PC-3 (cell line): ENCODE measurements around the gene LAMTOR3. TPM values are rescaled to one million over a fixed set of nuclear protein-coding genes. Genes with fewer than 3 reads are reported as not detected.

Source experiments
- ATAC-seq: fragments of 200-7000 bp; cut with Tn5 transposase; 2 replicates; pipeline ENCODE4 v1.9.1; 2020; ENCODE audit warnings: mild to moderate bottlenecking, moderate library complexity
- BruUV-seq: library from RNA; stranded (reverse); fragments of 400-500 nt; replicated peaks from 2 replicates; lab custom pipeline; 2021; lab: Mats Ljungman, UMichigan
- CTCF ChIA-PET: fragments of 300-600 bp; sonication (Branson Sonifier 250); formaldehyde crosslinking; loops from one replicate; lab custom pipeline; 2022; ENCODE audit warnings: antibody characterized with exemption; lab: Charles Lee
- POLR2A ChIA-PET: fragments of 300-600 bp; sonication (Branson Sonifier 250); formaldehyde crosslinking; loops from one replicate; lab custom pipeline; 2022; ENCODE audit warnings: antibody characterized with exemption; ENCODE audit not compliant: unreplicated experiment; lab: Charles Lee
- DNase-seq: peaks from one replicate; pipeline ENCODE4 v3.0.0-alpha.2; 2015
- H2AFZ ChIP-seq: fragments of 300-600 bp; sonication (generic); 2 replicates; pipeline ENCODE4 v1.6.0; 2016; ENCODE audit warnings: antibody characterized with exemption, low read length
- H3F3A ChIP-seq: fragments of 300-600 bp; sonication (generic); one replicate; pipeline ENCODE4 v1.6.0; 2017; ENCODE audit warnings: antibody characterized with exemption, low read length, control low read depth, mild to moderate bottlenecking; ENCODE audit not compliant: unreplicated experiment
- H3K27ac ChIP-seq: fragments of 300-600 bp; sonication (generic); 2 replicates; pipeline ENCODE4 v1.5.1; 2016; ENCODE audit warnings: mild to moderate bottlenecking, low read length
- H3K27me3 ChIP-seq: fragments of 300-600 bp; sonication (generic); 2 replicates; pipeline ENCODE4 v1.6.1; 2016; ENCODE audit warnings: low read length, mixed read lengths
- H3K36me3 ChIP-seq: fragments of 300-600 bp; sonication (generic); 2 replicates; pipeline ENCODE4 v1.6.1; 2016; ENCODE audit warnings: low read depth, mixed run types, low read length, mixed read lengths
- H3K4me1 ChIP-seq: fragments of 300-600 bp; sonication (generic); 2 replicates; pipeline ENCODE4 v1.5.1; 2016; ENCODE audit warnings: low read length; ENCODE audit not compliant: insufficient read depth
- H3K4me2 ChIP-seq: fragments of 300-600 bp; sonication (generic); 2 replicates; pipeline ENCODE4 v1.6.0; 2016; ENCODE audit warnings: low read length
- H3K4me3 ChIP-seq: fragments of 300-600 bp; sonication (generic); 2 replicates; pipeline ENCODE4 v1.5.1; 2016; ENCODE audit warnings: mild to moderate bottlenecking, low read length, mixed read lengths
- H3K79me2 ChIP-seq: fragments of 300-600 bp; sonication (generic); 2 replicates; pipeline ENCODE4 v1.6.1; 2017; ENCODE audit warnings: low read length, mixed read lengths
- H3K9ac ChIP-seq: fragments of 300-600 bp; sonication (generic); 2 replicates; pipeline ENCODE4 v1.6.0; 2016; ENCODE audit warnings: mild to moderate bottlenecking, low read length
- H3K9me2 ChIP-seq: fragments of 300-600 bp; sonication (generic); replicated peaks from 2 replicates; pipeline ENCODE4 v1.6.1; 2016; ENCODE audit warnings: mixed run types, low read length, mixed read lengths
- H3K9me3 ChIP-seq: fragments of 300-600 bp; sonication (generic); 2 replicates; pipeline ENCODE4 v1.6.1; 2016; ENCODE audit warnings: low read length, mixed read lengths
- H4K20me1 ChIP-seq: fragments of 300-600 bp; sonication (generic); 2 replicates; pipeline ENCODE4 v1.6.1; 2016; ENCODE audit warnings: low read length, mixed read lengths
- EZH2 ChIP-seq: fragments of 300-600 bp; sonication (generic); IDR thresholded peaks from one replicate; pipeline ENCODE4 v1.6.1; 2017; ENCODE audit warnings: antibody characterized with exemption, mild to moderate bottlenecking, low read length; ENCODE audit not compliant: unreplicated experiment
- EZH2phosphoT487 ChIP-seq: fragments of 300-600 bp; sonication (generic); IDR thresholded peaks from 2 replicates; pipeline ENCODE4 v1.6.1; 2018; ENCODE audit warnings: mild to moderate bottlenecking, antibody characterized with exemption, low read length, borderline replicate concordance
- intact Hi-C: fragments of 100-400 bp; cut with micrococcal nuclease; formaldehyde crosslinking; loops from 2 replicates; pipeline ENCODE4 v1.9.0; 2023
- total RNA-seq: library from RNA; depleted of rRNA; stranded (reverse); fragments of >200 nt; gene quantifications from 2 replicates; pipeline ENCODE4 v1.2.3, GENCODE V29; 2014
- TF ChIP-seq, protein P1 (sequence below): fragments of 300-600 bp; sonication (generic); conservative IDR thresholded peaks from 2 replicates; pipeline ENCODE4 v1.5.1; 2017; ENCODE audit warnings: antibody characterized with exemption, low read depth, mild to moderate bottlenecking, low read length

Gene LAMTOR3
- total RNA-seq, 1 experiment from 2014 or later = 14.0 TPM

DNA sequence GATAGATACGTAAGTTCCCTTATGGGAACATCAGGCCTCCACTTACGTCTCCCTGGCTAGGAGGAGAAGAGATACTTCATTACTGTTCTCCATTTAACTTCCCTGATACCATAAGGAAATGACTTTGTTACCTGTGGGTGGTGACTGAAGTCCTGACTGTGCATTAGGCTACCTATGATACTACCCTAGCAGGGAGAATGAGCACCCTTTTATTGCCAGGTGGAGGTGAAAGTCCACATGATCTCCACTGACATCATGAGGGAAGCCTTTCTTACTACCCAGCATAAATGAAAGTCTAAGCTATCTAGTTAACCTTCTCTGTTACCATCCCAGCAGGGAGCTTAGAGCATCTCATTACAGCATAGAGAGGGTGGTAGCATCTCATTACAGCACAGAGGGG is 24.4 kb upstream of the LAMTOR3 start:
- BruUV-seq = no TSS peak
- H3K9me3 ChIP-seq = no peaks in the 10 kb centered on the region
- H3K4me3 ChIP-seq = no peak overlapping the region
- ChIA-PET POLR2A (no interaction called here), CTCF (no interaction called here)
- no peaks in the 10 kb centered on the region for H3K36me3 ChIP-seq
- no peaks in the 10 kb centered on the region for H3K4me1 ChIP-seq
- no peak overlapping the region for H3K27ac ChIP-seq
- no peaks in the 10 kb centered on the region for H3K9me2 ChIP-seq
- no peak overlapping the region for H3K4me2 ChIP-seq
- no peaks in the 10 kb centered on the region for H3K27me3 ChIP-seq
- H2AFZ ChIP-seq = no peak overlapping the region
- no peak for DNase-seq
- no peaks in the 10 kb centered on the region for H3F3A ChIP-seq
- ATAC-seq = no peak
- intact Hi-C loops = no loop called here
- H3K9ac ChIP-seq = no peak overlapping the region
- H3K79me2 ChIP-seq = no peaks in the 10 kb centered on the region
- TF ChIP-seq EZH2 = no peak
- TF ChIP-seq EZH2phosphoT487 = no peak
- TF ChIP-seq, protein P1, sequence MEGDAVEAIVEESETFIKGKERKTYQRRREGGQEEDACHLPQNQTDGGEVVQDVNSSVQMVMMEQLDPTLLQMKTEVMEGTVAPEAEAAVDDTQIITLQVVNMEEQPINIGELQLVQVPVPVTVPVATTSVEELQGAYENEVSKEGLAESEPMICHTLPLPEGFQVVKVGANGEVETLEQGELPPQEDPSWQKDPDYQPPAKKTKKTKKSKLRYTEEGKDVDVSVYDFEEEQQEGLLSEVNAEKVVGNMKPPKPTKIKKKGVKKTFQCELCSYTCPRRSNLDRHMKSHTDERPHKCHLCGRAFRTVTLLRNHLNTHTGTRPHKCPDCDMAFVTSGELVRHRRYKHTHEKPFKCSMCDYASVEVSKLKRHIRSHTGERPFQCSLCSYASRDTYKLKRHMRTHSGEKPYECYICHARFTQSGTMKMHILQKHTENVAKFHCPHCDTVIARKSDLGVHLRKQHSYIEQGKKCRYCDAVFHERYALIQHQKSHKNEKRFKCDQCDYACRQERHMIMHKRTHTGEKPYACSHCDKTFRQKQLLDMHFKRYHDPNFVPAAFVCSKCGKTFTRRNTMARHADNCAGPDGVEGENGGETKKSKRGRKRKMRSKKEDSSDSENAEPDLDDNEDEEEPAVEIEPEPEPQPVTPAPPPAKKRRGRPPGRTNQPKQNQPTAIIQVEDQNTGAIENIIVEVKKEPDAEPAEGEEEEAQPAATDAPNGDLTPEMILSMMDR = no peak
- no peaks in the 10 kb centered on the region for H4K20me1 ChIP-seq

DNA sequence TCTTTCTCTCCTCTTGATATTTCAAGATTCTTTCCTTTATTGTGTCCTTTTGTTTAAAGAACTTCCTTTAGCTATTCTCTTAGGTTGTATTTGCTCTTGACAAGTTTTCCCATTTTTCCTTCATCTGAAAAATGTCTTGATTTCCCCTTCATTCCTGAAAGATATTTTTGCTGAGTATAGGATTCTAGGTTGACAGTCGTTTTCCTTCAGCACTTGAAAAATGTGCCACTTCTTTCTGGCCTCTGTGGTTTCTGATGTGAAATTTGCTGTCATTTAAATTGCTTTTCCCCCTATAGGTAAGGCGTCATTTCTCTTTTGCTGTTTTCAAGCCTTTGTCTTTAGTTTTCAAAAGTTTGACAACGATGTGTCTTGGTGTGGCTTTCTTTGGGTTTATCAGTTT is 23.3 kb upstream of the LAMTOR3 start:
- no peak for ATAC-seq
- Histone ChIP-seq H3K36me3 (no peaks in the 10 kb centered on the region), H3K4me1 (no peaks in the 10 kb centered on the region), H3F3A (no peaks in the 10 kb centered on the region), H3K4me3 (no peak overlapping the region), H3K9ac (no peak overlapping the region), H3K9me3 (no peaks in the 10 kb centered on the region), H4K20me1 (no peaks in the 10 kb centered on the region), H3K27ac (no peak overlapping the region), H3K79me2 (no peaks in the 10 kb centered on the region), H3K4me2 (no peak overlapping the region), H2AFZ (no peak overlapping the region), H3K27me3 (no peaks in the 10 kb centered on the region), H3K9me2 (no peaks in the 10 kb centered on the region)
- BruUV-seq = no TSS peak
- DNase-seq = no peak
- no peak for TF ChIP-seq EZH2
- TF ChIP-seq, protein P1 = no peak
- CTCF ChIA-PET = no interaction called here
- intact Hi-C loops = no loop called here
- POLR2A ChIA-PET = no interaction called here

DNA sequence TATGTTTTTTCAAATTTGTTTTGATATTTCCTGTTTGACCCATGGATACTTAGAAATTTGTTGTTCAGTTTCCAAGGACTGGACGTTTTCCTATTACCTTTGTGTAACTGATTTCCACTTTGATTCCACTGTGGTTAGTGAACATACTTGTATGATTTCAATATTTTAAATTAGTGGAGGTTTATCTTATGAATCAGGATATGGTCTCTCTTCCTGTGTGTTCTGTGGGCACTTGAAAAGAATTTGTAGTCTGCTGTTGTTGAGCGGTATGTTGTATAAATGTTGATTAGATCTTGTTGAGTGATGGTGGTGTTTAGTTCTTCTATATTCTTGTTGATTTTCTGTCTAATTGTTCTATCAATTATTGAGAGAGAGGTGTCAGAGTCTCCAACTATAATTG is 21.2 kb upstream of the LAMTOR3 start:
- Histone ChIP-seq H3K27me3 (no peaks in the 10 kb centered on the region), H3K9me3 (no peaks in the 10 kb centered on the region), H3F3A (no peaks in the 10 kb centered on the region), H3K9ac (no peak overlapping the region), H3K4me1 (no peaks in the 10 kb centered on the region), H3K9me2 (no peaks in the 10 kb centered on the region), H3K79me2 (no peaks in the 10 kb centered on the region), H4K20me1 (no peaks in the 10 kb centered on the region), H3K4me3 (no peak overlapping the region), H3K36me3 (no peaks in the 10 kb centered on the region; the same call in 1 of the 2 replicates), H3K27ac (no peak overlapping the region), H3K4me2 (no peak overlapping the region), H2AFZ (no peak overlapping the region)
- intact Hi-C loops = no loop called here
- ChIA-PET CTCF (no interaction called here), POLR2A (no interaction called here)
- DNase-seq (no peak), ATAC-seq (no peak)
- TF ChIP-seq, protein P1 = no peak
- TF ChIP-seq EZH2phosphoT487 (no peak), EZH2 (no peak)
- BruUV-seq = no TSS peak
